HG02678 (cell line): Measurements from ENCODE around the gene SLC20A1.
"Not testable (repeated sequence)": the region's sequence is repeated elsewhere in the genome, so short reads cannot be mapped to it uniquely, and the experiment has no call there.

Source experiments
- ATAC-seq: cut with Tn5 transposase; IDR thresholded peaks from one replicate; pipeline ENCODE4 v1.9.1; 2021; ENCODE audit warnings: mild to moderate bottlenecking, moderate library complexity; ENCODE audit not compliant: unreplicated experiment

SLC20A1 gene

GRCh38 chr2:112644155-112644932 lies 1.4 kb upstream of the SLC20A1 start:
- ATAC-seq, result no peak

GRCh38 chr2:112644933-112645309 lies 818 bp upstream of the SLC20A1 start:
- ATAC-seq, result peak; percentile 0

- peak; percentile 26 for ATAC-seq
Measured at GRCh38 chr2:112646102-112646719, 472 bp downstream of the SLC20A1 start.

- no peak for ATAC-seq
Measured at GRCh38 chr2:112646791-112647689, 1.3 kb downstream of the SLC20A1 start.

- no peak for ATAC-seq
Measured at GRCh38 chr2:112648081-112648480, 2.3 kb downstream of the SLC20A1 start.

GRCh38 chr2:112656679-112657078 lies 10.9 kb downstream of the SLC20A1 start:
- ATAC-seq, result no peak

GRCh38 chr2:112658301-112658700 lies 12.6 kb downstream of the SLC20A1 start:
- ATAC-seq, result no peak

GRCh38 chr2:112658839-112659667 lies 13.3 kb downstream of the SLC20A1 start:
- ATAC-seq, result no peak

GRCh38 chr2:112660138-112660537 lies 14.4 kb downstream of the SLC20A1 start:
- no peak for ATAC-seq

GRCh38 chr2:112661656-112662305 lies 16.0 kb downstream of the SLC20A1 start:
- ATAC-seq, result no peak

- ATAC-seq, result no peak
Measured at GRCh38 chr2:112662704-112663103, 17.0 kb downstream of the SLC20A1 start.

GRCh38 chr2:112664689-112665088 lies 18.9 kb downstream of the SLC20A1 start:
- no peak for ATAC-seq

GRCh38 chr2:112665113-112665780 lies 19.5 kb downstream of the SLC20A1 start:
- no peak for ATAC-seq

GRCh38 chr2:112666761-112667122 lies 21.0 kb downstream of the SLC20A1 start:
- ATAC-seq, result no peak

GRCh38 chr2:112667540-112667939 lies 21.8 kb downstream of the SLC20A1 start:
- not testable (repeated sequence) for ATAC-seq

- no peak for ATAC-seq
Measured at GRCh38 chr2:112669667-112670066, 23.9 kb downstream of the SLC20A1 start.

GRCh38 chr2:112670252-112671022 lies 24.7 kb downstream of the SLC20A1 start:
- no peak for ATAC-seq

GRCh38 chr2:112671801-112672200 lies 26.1 kb downstream of the SLC20A1 start:
- no peak for ATAC-seq

- no peak for ATAC-seq
Measured at GRCh38 chr2:112673008-112673407, 27.3 kb downstream of the SLC20A1 start.
